Stimulated activated CD8-positive, alpha-beta memory T cell treated with anti-CD3 and anti-CD28 coated beads, Interleukin-15, amount 100 ng/mL, for 24 hours (primary cell): Measurements from ENCODE around the gene CXCR5.

Experiments used
- DNase-seq: peaks from one replicate; pipeline ENCODE4 v3.0.0-alpha.2; 2020; ENCODE audit warnings: low read depth

CXCR5 gene

GRCh38 chr11:118913411-118914125 is 29.9 kb downstream of the CXCR5 start:
- DNase-seq: no peak

DNA sequence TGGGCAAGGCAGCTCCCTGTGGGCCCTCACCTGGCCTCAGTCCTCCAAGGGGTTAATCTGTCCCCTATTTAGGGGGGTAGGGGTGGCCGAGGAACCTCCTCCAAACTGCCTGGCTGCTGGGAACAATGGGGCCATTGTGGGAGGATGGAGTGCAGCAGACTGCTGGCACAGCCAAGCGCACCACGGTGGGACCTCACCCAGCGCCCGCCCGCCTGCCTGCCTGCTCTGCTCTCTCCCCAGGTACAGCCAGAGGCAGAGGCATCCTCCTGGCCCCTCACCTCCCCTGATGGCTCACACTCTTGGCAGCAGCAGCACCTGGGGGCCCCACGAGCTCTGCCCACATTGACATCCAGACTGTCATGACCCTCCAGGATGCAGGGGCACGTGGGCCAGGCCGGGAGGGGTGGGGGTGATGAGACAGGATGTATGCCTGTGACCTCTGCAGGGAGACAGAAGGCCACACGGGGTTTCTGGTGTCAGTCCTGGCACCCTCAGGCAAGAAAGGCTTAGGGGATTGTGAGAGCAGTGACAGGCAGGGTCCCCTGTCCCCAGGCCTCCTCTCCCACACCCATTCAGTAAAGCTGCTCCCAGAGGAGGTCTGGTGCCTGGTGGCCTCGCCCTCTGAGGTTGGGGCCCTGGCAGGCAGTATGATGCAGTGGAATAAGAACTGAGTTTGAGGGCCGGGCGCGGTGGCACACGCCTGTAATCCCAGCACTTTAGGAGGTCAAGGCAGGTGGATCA is 30.7 kb downstream of the CXCR5 start:
- no peak for DNase-seq

DNA sequence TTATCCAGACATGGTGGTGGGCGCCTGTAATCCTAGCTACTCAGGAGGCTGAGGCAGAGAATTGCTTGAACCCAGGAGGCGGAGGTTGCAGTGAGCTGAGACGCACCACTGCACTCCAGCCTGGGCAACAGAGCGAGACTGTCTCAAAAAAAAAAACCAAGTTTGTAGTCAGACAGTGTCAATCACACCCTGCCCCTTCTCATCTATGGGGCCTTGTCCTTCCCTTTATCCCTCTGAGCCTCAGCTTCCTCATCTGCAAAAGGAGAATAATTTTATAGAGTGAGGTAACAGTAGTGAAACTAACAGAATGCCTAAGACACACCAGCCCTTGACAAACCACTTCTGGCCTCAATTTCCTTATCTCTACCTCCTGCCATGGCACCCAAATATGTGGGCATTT is 31.3 kb downstream of the CXCR5 start:
- DNase-seq: no peak

DNA sequence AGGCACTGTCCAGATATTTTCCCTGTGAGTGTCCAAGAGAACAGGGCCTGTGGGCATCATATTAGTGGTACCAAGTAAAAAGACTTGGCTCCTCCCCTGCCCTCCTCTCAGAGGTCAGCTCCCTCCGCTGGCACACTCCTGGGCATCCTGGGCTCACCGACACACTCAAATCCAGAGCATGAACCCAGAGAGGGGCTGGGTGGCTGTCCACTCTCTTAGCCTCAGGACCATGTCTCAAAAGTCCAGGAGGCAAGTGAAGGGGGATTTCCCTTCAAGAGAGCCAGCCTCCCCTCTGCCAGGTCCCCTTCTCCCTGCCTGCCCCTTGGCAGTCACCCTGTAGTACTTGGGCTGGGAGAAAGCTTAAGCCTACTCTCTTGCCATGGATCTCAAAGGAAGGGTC is 31.7 kb downstream of the CXCR5 start:
- DNase-seq: no peak

GRCh38 chr11:118915941-118916841 is 32.5 kb downstream of the CXCR5 start:
- DNase-seq: no peak

DNA sequence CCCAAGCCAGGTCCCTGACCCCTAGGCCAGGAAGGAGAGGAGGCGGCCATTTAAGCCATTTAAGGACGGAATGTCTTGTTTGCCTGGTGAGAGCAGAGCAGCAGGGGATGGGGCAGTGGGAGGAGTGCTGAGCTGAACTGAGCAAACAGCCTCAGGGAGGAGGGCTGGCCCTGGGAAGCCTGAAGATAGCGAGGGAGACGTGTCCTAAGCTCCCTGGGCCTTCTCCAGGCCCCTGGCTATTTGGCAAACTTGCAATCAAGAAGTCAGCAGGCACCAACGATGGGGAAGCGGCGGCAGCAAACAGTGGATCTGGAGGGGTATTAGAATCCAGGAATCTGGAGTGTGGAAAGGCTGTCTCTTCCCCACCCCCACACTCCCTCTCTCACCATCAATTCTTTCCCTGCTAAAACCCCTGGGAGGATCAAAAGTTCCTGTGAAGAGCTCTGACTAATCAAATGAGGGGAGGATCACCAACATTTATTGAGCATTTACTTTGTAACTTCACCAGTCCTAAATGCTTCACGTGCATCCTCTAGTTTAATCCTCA is 33.2 kb downstream of the CXCR5 start:
- DNase-seq: no peak

DNA sequence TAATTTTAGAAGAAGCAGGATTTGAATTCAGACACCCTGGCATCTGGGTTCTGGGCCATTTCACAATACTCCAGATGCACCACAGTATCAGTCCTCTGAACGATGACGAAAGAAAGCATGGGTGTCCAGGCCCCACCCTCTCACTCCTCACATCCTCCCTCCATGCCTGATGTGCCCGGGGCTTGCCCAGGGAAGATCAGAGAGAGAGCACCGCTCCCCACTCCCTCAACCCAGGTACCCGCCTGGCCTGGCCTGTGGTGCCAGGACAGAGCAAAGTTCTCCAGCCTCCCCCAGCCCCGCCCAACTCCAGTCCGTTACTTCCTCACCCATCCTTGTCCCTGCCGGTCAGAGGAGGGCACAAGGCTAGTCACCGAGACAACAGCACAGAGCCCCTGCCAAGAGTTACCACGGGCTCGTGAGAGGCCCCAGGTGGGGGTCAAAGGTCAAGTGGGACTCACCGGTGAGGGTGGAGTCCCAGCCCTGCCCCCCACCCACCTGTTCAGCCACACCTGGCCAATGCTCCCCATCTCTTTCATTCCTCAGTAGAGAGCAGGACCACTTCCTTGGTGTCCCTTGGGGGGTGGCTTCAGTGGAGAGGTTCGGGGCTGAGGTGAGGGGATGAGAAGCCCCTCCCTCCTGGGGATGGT is 33.9 kb downstream of the CXCR5 start:
- no peak for DNase-seq

- DNase-seq: no peak
Observed at GRCh38 chr11:118918128-118918685, 34.5 kb downstream of the CXCR5 start.

- DNase-seq: no peak
Observed at GRCh38 chr11:118918686-118919280, 35.1 kb downstream of the CXCR5 start.

GRCh38 chr11:118921121-118921928 is 37.6 kb downstream of the CXCR5 start:
- no peak for DNase-seq

DNA sequence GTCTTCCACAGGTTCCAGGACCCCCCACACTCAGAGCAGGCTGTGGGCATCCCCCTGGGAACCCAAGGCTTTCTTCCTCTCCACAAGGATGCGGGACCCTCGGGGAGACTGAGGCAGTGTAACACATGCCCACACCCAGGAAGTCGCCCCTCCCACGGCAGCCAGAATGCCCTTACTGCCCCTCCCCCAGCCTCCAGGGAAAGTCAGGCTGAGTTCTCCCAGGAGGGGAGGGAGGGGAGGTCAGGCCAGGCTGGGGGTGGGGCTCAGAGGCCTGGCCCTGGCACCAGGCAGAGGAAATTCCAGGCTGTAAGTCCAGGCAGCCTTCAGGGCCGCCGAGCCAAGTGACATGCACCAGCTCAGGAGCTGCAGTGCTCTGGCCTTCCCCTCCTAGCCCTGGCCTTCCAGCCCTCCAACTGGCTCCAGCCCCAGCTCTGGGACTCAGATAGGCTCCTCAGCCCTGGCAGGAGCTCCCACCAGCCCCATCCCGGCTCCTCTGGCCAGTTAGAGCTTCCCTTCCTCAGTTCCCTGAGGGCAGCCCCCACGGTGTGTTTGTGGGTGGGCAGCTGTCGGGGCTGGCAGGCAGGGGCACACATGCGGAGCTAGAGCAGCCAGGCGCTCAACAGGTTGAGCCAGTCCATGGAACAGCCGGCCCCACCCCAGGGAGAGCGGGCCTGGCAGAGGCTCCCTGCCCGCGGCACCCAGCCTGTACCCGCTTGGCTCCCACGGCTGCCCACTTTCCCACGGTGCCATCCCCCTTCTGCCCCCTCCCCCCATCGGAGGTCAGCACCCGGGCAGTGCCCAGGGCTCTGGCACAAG is 38.4 kb downstream of the CXCR5 start:
- no peak for DNase-seq

DNA sequence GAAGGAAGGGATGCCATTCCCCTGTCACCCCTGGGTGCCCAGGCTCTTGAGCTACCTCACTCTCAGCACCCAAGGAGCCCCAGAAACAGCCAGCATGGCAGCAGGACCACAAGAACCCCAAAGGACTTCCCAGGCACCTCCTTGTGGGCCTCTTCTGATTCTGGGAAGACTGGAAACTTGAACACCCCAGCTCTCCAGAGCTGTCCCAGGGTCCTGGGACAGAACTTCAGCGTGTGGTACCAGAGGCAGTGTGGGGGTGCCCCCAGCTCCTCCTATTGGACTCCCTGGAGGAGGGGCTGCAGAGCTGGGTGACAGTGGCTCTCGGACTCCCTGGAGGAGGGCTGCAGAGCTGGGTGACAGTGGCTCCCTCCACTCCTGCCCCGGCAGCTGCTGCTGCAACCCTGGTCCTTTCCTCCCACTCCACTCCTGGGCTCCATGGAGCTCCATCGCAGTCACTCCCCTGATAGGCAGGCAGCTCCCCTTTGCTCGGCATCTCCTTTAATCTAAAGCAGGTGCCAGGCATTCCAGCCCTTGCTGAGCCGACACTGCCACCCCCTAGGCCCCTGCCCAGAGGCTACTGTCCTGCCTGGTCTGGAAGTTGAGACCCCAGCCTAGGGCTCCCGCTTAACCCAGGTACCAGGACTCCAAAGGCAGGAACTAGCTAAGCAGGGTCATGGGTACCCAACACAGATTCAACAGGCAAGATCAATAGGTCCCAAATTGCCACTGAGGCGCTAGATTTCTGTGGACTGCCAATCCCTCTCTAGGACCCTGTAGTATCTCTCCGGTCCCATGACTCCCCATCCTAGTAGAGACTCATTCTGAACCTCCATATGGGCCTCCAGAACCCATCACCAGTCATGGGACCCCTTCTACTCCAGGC is 39.3 kb downstream of the CXCR5 start:
- DNase-seq: no peak

- DNase-seq: no peak
Observed at GRCh38 chr11:118923721-118924587, 40.3 kb downstream of the CXCR5 start.

DNA sequence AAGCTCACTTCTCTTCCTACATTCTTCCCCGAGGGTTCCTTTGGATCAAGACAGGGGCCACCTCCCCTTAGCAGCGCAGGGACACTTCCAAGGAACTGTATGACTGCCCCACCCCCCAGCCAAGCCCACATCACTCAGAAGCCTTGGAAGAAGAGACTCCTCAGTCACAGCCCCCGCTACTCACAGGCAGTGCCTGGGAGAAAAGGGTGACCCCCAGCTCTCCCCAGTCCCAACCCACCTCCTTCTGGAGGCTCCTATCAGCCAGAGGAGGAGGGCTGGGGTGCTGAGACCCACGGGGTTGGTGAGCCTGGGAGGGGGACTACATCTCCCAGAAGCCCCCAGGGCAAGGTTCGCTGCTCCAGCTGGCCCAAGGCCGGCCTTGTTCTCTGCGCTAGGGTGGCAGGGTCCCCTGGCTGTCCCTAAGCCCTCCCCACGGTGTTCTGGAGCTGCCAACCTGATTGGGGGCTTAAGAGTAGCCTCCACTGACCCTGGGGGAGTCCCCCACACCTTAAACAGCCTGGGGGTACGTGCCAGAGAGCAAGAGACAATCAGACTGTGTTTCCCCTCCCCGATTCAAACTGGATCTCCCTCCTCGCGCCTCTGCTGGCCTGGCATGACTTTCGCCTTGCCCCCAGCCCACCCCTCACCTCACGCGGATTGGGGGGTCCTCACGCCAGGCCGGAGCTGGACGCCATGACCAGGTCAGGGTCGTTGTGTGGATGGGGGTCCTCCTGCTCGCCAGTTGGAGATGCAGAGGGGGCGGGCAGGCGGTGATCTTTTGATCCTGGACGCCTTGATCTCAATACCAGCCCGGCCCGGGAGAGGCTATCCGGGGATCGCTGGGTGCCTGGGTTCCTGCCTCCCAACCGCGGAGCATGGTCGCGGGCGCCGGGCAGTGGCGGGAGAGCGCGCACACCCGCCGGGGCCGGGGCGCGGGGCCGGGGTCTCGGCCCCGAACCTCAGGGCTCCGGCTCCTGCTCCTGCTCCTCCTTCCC is 41.2 kb downstream of the CXCR5 start:
- no peak for DNase-seq

DNA sequence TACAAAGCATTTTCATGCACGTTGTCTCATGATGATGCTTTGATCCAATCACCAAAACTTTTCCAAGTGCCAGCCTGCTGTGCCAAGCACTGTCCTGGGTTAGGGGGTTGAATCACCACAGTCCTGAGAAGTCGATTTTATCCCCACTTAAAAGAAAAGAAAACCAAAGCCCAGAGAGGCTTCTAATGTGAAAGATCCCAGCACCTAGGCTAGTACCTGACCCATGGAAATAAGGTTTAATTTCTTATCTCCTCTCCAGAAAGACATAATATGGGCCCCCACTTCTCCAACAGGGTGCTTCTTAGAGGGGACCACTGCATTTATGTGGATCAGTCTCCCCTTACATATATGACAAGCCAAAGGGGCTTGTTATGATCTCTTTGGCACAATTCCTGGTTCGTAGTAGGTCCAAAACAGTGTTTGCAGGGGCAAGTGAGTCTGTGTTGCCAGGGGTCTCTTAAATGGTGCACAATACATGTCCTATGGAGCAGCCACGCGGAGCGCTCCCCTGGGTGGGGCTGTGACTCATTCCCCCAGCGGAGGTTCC is 43.9 kb downstream of the CXCR5 start:
- DNase-seq: no peak
